ENCODE data around the gene PCDH19.

- TF ChIP-seq CTCF (IDR thresholded peaks at IDR 0.05) (no peak), POLR2A (IDR thresholded peaks at IDR 0.05; ENCODE audit: low read length) (no peak), MYC (IDR thresholded peaks at IDR 0.05; ENCODE audit: borderline replicate concordance, low read length) (no peak), EP300 (IDR thresholded peaks at IDR 0.05) (no peak)
Observed at GRCh38 chrX:100424012-100424411, 13.9 kb upstream of the PCDH19 start.
